Gastrocnemius medialis (tissue), 4 donors: ENCODE data around the gene GOLGA1. TPM values are rescaled to one million over a fixed set of nuclear protein-coding genes. Genes with fewer than 3 reads are reported as not detected.

Experiments used
- ATAC-seq, 2 donors: fragments of 150-250 bp; one replicate each; pipeline ENCODE4 v1.9.1; 2016
- DNase-seq, 2 donors: peaks; one replicate each; pipeline ENCODE4 v3.0.0-alpha.2; 2019
- H3K27ac ChIP-seq, 4 donors: fragments of 200-600 bp; sonication (generic); 1 replicate in 1 of 4; 2 replicates in 3 of 4; pipeline ENCODE4 v1.5.1; 2016 to 2018; ENCODE audit warnings: mild to moderate bottlenecking in 2 of 4, moderate library complexity in 1 of 4
- H3K27me3 ChIP-seq, 3 donors: fragments of 200-600 bp; sonication (generic) in 2 of 3; 1 replicate in 1 of 3; 2 replicates in 2 of 3; pipeline versions ENCODE4 v1.5.1 to v1.6.0; 2016 to 2019; ENCODE audit warnings: mild to moderate bottlenecking in 1 of 3, moderate library complexity in 1 of 3
- H3K36me3 ChIP-seq, 2 donors: fragments of 200-600 bp; sonication (generic) in 1 of 2; one replicate each; pipeline ENCODE4 v1.5.1; 2017 to 2018
- H3K4me1 ChIP-seq, 2 donors: fragments of 200-600 bp; sonication (generic) in 1 of 2; one replicate each; pipeline ENCODE4 v1.5.1; 2016 to 2017; ENCODE audit warnings: mild to moderate bottlenecking in 2 of 2
- H3K4me3 ChIP-seq, 4 donors: fragments of 200-600 bp; sonication (generic) in 3 of 4; 1 replicate in 1 of 4; 2 replicates in 3 of 4; pipeline ENCODE4 v1.5.1; 2016 to 2019; ENCODE audit warnings: mild to moderate bottlenecking in 2 of 4
- H3K9me3 ChIP-seq, 3 donors: fragments of 200-600 bp; sonication (generic) in 2 of 3; 1 replicate in 1 of 3; 2 replicates in 2 of 3; pipeline ENCODE4 v1.5.1; 2016 to 2019
- POLR2A ChIP-seq, 2 donors: fragments of 450-650 bp; IDR thresholded peaks; one replicate each; pipeline ENCODE4 v1.6.1; 2017; ENCODE audit warnings: antibody characterized with exemption in 2 of 2, mild to moderate bottlenecking in 2 of 2, moderate library complexity in 2 of 2
- in situ Hi-C, 4 donors: fragments of 200-750 bp; cut with MboI; loops; one replicate each; pipeline versions ENCODE4 v1.15.0 to v1.8.0; 2017; ENCODE audit warnings: low sequenced_read_pairs in 4 of 4
- intact Hi-C: fragments of 100-400 bp; cut with DNase I; formaldehyde crosslinking; loops from one replicate; pipeline ENCODE4 v1.15.1; 2023; ENCODE audit warnings: low total_unique reads
- total RNA-seq, 4 donors: library from RNA; depleted of rRNA; stranded (reverse); fragments of >200 nt; gene quantifications; one replicate each; pipeline versions ENCODE4 v1.1.0 to v1.2.3, GENCODE V29; 2016
- TF ChIP-seq, protein P1 (sequence below), 5 experiments: fragments of 450-650 bp in 3 of 5; fragments of 200-600 bp in 2 of 5; sonication (generic) in 2 of 5; IDR thresholded peaks in 4 of 5; conservative IDR thresholded peaks in 1 of 5; 1 replicate in 4 of 5; 2 replicates in 1 of 5; pipeline ENCODE4 v1.5.1; 2016 to 2019; ENCODE audit warnings: antibody characterized with exemption in 5 of 5, mild to moderate bottlenecking in 3 of 5, moderate library complexity in 3 of 5

Gene GOLGA1
- total RNA-seq, 4 donors from 2014 or later: 12.2 to 20.5 (median 18.6) TPM

- no peak overlapping the region for H3K4me3 ChIP-seq
- peaks cover 0 to 44% of the 10 kb centered on the region in 2 donors for H3K36me3 ChIP-seq
- TF ChIP-seq, protein P1, sequence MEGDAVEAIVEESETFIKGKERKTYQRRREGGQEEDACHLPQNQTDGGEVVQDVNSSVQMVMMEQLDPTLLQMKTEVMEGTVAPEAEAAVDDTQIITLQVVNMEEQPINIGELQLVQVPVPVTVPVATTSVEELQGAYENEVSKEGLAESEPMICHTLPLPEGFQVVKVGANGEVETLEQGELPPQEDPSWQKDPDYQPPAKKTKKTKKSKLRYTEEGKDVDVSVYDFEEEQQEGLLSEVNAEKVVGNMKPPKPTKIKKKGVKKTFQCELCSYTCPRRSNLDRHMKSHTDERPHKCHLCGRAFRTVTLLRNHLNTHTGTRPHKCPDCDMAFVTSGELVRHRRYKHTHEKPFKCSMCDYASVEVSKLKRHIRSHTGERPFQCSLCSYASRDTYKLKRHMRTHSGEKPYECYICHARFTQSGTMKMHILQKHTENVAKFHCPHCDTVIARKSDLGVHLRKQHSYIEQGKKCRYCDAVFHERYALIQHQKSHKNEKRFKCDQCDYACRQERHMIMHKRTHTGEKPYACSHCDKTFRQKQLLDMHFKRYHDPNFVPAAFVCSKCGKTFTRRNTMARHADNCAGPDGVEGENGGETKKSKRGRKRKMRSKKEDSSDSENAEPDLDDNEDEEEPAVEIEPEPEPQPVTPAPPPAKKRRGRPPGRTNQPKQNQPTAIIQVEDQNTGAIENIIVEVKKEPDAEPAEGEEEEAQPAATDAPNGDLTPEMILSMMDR (IDR thresholded peaks at IDR 0.05 in 4 of 5, conservative IDR thresholded peaks at IDR 0.05 in 1 of 5): peak in 1 of 5 experiments; percentile 36
- TF ChIP-seq POLR2A (IDR thresholded peaks at IDR 0.05): no peak
- DNase-seq (no peak), ATAC-seq (no peak)
- no peak overlapping the region for H3K27ac ChIP-seq
- H3K27me3 ChIP-seq: no peaks in the 10 kb centered on the region
- H3K9me3 ChIP-seq: no peaks in the 10 kb centered on the region
- intact Hi-C loops (no loop called here), in situ Hi-C loops (loop anchor here in 1 of 4 donors (5.0 kb wide), 1 partner anchor 84 kb away; the partner anchor contains the start of gene NR6A1)
- peaks cover 43 to 50% of the 10 kb centered on the region in 2 donors for H3K4me1 ChIP-seq
Observed at GRCh38 chr9:124855944-124856765, 84.7 kb downstream of the GOLGA1 start.

DNA sequence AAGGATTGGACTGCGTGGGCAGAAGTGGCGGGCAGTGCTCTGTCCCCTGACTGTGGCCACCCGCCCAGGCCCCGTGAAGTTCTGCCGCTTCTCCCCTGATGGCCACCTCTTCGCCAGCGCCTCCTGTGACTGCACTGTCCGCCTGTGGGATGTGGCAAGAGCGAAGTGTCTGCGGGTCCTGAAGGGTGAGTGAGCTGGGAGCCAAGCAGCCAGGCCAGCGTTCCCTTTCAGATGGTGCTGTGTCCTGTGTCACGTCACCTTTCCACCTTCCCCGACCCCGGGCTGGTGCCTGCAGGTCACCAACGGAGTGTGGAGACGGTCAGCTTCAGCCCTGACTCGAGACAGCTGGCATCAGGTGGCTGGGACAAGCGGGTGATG lies 85.3 kb downstream of the GOLGA1 start:
- in situ Hi-C loops: loop anchor here in 1 of 4 donors (5.0 kb wide), 1 partner anchor 83 kb away; the partner anchor contains the start of gene NR6A1
- no peak overlapping the region for H3K27ac ChIP-seq
- no peak overlapping the region for H3K4me3 ChIP-seq
- ATAC-seq: no peak
- intact Hi-C loops: no loop called here
- DNase-seq: no peak
- H3K9me3 ChIP-seq: no peaks in the 10 kb centered on the region
- H3K27me3 ChIP-seq: no peaks in the 10 kb centered on the region
- no peak for TF ChIP-seq POLR2A (IDR thresholded peaks at IDR 0.05)
- TF ChIP-seq, protein P1 (IDR thresholded peaks at IDR 0.05 in 4 of 5, conservative IDR thresholded peaks at IDR 0.05 in 1 of 5): no peak
- peaks cover 0 to 39% of the 10 kb centered on the region in 2 donors for H3K36me3 ChIP-seq
- H3K4me1 ChIP-seq: peaks cover 44 to 49% of the 10 kb centered on the region in 2 donors

GRCh38 chr9:124854822-124855221 lies 86.1 kb downstream of the GOLGA1 start:
- in situ Hi-C loops (loop anchor here in 3 of 4 donors (5.0 kb wide), 1 partner anchor 83 kb away; the partner anchor contains the start of gene NR6A1 (in 3 of the 3)), intact Hi-C loops (no loop called here)
- no peaks in the 10 kb centered on the region for H3K27me3 ChIP-seq
- no peak for TF ChIP-seq POLR2A (IDR thresholded peaks at IDR 0.05)
- TF ChIP-seq, protein P1 (IDR thresholded peaks at IDR 0.05 in 4 of 5, conservative IDR thresholded peaks at IDR 0.05 in 1 of 5): no peak
- ATAC-seq (no peak), DNase-seq (no peak)
- peaks cover 0 to 31% of the 10 kb centered on the region in 2 donors for H3K36me3 ChIP-seq
- H3K27ac ChIP-seq: no peak overlapping the region
- H3K4me1 ChIP-seq: peaks cover 39 to 42% of the 10 kb centered on the region in 2 donors
- H3K9me3 ChIP-seq: no peaks in the 10 kb centered on the region
- no peak overlapping the region for H3K4me3 ChIP-seq

DNA sequence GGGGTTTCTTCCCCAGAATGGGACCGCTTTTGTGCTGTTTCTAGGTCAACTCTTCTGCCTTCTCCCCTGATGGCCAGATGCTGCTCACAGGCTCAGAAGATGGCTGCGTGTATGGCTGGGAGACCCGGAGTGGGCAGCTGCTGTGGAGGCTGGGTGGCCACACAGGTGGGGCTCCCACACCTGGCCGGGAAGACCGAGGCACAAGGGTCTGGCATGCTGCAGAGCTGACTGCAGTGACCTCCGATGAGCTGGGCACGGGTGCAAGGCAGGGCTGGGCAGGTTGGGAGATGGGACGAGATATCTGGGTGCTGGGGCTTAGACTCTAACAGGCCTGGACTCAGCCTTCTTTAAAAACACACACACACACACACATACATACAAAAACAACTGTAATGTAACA lies 86.7 kb downstream of the GOLGA1 start:
- ATAC-seq: no peak
- in situ Hi-C loops: loop anchor here in 2 of 4 donors (5.0 kb wide), 1 partner anchor 82 kb away; the partner anchor contains the start of gene NR6A1 (in 2 of the 2)
- intact Hi-C loops: no loop called here
- Histone ChIP-seq H3K9me3 (no peaks in the 10 kb centered on the region), H3K4me1 (peaks cover 36 to 38% of the 10 kb centered on the region in 2 donors), H3K27me3 (no peaks in the 10 kb centered on the region), H3K36me3 (peaks cover 0 to 25% of the 10 kb centered on the region in 2 donors), H3K27ac (no peak overlapping the region), H3K4me3 (no peak overlapping the region)
- no peak for DNase-seq
- TF ChIP-seq, protein P1 (IDR thresholded peaks at IDR 0.05 in 4 of 5, conservative IDR thresholded peaks at IDR 0.05 in 1 of 5): no peak
- TF ChIP-seq POLR2A (IDR thresholded peaks at IDR 0.05): no peak
